Activated CD4-positive, alpha-beta T cell treated with anti-CD3 and anti-CD28 coated beads, Interleukin-2, amount 50 U/mL, for 16 hours (primary cell): Measurements from ENCODE around the gene ACSS1.
"Not testable (repeated sequence)": the region's sequence is repeated elsewhere in the genome, so short reads cannot be mapped to it uniquely, and the experiment has no call there.

ENCODE experiments used
- DNase-seq: peaks from one replicate; pipeline ENCODE4 v3.0.0-alpha.2; 2020

The ACSS1 gene

GRCh38 chr20:25009218-25010145 lies 48.5 kb downstream of the ACSS1 start:
- DNase-seq = no peak

- DNase-seq = no peak
Measured at GRCh38 chr20:25008388-25009217, 49.3 kb downstream of the ACSS1 start.

GRCh38 chr20:25007491-25008305 lies 50.2 kb downstream of the ACSS1 start:
- no peak for DNase-seq

- no peak for DNase-seq
Measured at GRCh38 chr20:25006431-25007167, 51.3 kb downstream of the ACSS1 start.

GRCh38 chr20:25005661-25006060 lies 52.3 kb downstream of the ACSS1 start:
- DNase-seq = no peak

- DNase-seq = no peak
Measured at GRCh38 chr20:25005220-25005619, 52.7 kb downstream of the ACSS1 start.

GRCh38 chr20:25003002-25003401 lies 54.9 kb downstream of the ACSS1 start:
- DNase-seq = no peak

- not testable (repeated sequence) for DNase-seq
Measured at GRCh38 chr20:25001323-25001722, 56.6 kb downstream of the ACSS1 start.

GRCh38 chr20:25000268-25000801 lies 57.6 kb downstream of the ACSS1 start:
- DNase-seq = no peak

- DNase-seq = no peak
Measured at GRCh38 chr20:24999568-24999967, 58.4 kb downstream of the ACSS1 start.

- no peak for DNase-seq
Measured at GRCh38 chr20:24998631-24999445, 59.1 kb downstream of the ACSS1 start.

GRCh38 chr20:24998121-24998520 lies 59.8 kb downstream of the ACSS1 start:
- DNase-seq = no peak

- DNase-seq = no peak
Measured at GRCh38 chr20:24996449-24997377, 61.2 kb downstream of the ACSS1 start.

- no peak for DNase-seq
Measured at GRCh38 chr20:24995741-24996448, 62.0 kb downstream of the ACSS1 start.

- DNase-seq = peak; percentile 84
Measured at GRCh38 chr20:24994470-24995368, 63.2 kb downstream of the ACSS1 start.

GRCh38 chr20:24994186-24994465 lies 63.8 kb downstream of the ACSS1 start:
- no peak for DNase-seq

GRCh38 chr20:24993337-24994185 lies 64.4 kb downstream of the ACSS1 start:
- no peak for DNase-seq
